HEK293T (cell line): ENCODE data around the gene DMAC2.

Source experiments
- ARNT ChIP-seq: fragments of 450-650 bp; IDR thresholded peaks from 2 replicates; pipeline ENCODE4 v1.6.1; 2017; ENCODE audit warnings: mild to moderate bottlenecking
- BHLHE40 ChIP-seq: fragments of 450-650 bp; IDR thresholded peaks from 2 replicates; pipeline ENCODE4 v1.6.1; 2016; ENCODE audit warnings: mild to moderate bottlenecking, moderate library complexity, borderline replicate concordance
- CTBP1 ChIP-seq: fragments of 450-650 bp; IDR thresholded peaks from 2 replicates; pipeline ENCODE4 v1.6.1; 2016; ENCODE audit warnings: borderline replicate concordance
- FOXA1 ChIP-seq: fragments of 450-650 bp; IDR thresholded peaks from 2 replicates; pipeline ENCODE4 v1.6.1; 2016; ENCODE audit warnings: mild to moderate bottlenecking
- FOXM1 ChIP-seq: fragments of 450-650 bp; IDR thresholded peaks from 2 replicates; pipeline ENCODE4 v1.6.1; 2017; ENCODE audit warnings: mild to moderate bottlenecking, borderline replicate concordance
- LEF1 ChIP-seq: fragments of 450-650 bp; IDR thresholded peaks from 2 replicates; pipeline ENCODE4 v1.6.1; 2017; ENCODE audit warnings: mild to moderate bottlenecking, borderline replicate concordance
- SP1 ChIP-seq: fragments of 450-650 bp; IDR thresholded peaks from 2 replicates; pipeline ENCODE4 v1.6.1; 2017
- SUZ12 ChIP-seq: fragments of 450-650 bp; IDR thresholded peaks from 2 replicates; pipeline ENCODE4 v1.6.1; 2016; ENCODE audit warnings: mild to moderate bottlenecking
- TARDBP ChIP-seq: fragments of 450-650 bp; IDR thresholded peaks from 2 replicates; pipeline ENCODE4 v1.6.1; 2016
- TF ChIP-seq, protein P1 (sequence below): fragments of 450-650 bp; IDR thresholded peaks from 2 replicates; pipeline ENCODE4 v1.6.1; 2016

DNA sequence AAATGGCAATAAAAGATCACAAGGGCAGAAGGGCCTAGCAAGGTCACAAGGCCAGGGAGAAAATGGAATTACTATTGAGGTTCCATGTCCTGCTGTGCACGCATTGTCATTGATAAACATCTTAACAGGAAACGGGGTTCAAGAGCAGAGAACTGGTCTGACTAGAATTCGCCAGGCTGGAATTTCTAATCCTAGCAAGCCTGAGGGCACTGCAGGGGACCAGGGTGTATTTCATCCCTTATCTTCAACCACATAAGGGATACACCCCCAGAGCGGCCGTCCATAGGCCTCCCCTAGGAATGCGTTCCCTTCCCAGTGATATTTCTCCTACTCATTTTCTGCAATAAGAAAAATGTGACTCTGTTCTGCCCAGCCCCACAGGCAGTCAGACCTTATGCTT is 22.8 kb upstream of the DMAC2 start:
- TF ChIP-seq SP1 (no peak), FOXA1 (no peak), BHLHE40 (no peak), ARNT (no peak), CTBP1 (no peak), FOXM1 (no peak), SUZ12 (no peak), TARDBP (no peak), LEF1 (no peak)
- TF ChIP-seq, protein P1, sequence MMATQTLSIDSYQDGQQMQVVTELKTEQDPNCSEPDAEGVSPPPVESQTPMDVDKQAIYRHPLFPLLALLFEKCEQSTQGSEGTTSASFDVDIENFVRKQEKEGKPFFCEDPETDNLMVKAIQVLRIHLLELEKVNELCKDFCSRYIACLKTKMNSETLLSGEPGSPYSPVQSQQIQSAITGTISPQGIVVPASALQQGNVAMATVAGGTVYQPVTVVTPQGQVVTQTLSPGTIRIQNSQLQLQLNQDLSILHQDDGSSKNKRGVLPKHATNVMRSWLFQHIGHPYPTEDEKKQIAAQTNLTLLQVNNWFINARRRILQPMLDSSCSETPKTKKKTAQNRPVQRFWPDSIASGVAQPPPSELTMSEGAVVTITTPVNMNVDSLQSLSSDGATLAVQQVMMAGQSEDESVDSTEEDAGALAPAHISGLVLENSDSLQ: no peak
